COLO829 (cell line): ENCODE data around the gene ZNF117.
A peak's percentile ranks its signal among the peaks of the same experiment; 100 is the strongest.
"Not testable (repeated sequence)": the region's sequence is repeated elsewhere in the genome, so short reads cannot be mapped to it uniquely, and the experiment has no call there.

ENCODE experiments used
- DNase-seq: peaks from one replicate; pipeline ENCODE4 v3.0.0; 2012; ENCODE audit warnings: low spot score

ZNF117 gene

DNA sequence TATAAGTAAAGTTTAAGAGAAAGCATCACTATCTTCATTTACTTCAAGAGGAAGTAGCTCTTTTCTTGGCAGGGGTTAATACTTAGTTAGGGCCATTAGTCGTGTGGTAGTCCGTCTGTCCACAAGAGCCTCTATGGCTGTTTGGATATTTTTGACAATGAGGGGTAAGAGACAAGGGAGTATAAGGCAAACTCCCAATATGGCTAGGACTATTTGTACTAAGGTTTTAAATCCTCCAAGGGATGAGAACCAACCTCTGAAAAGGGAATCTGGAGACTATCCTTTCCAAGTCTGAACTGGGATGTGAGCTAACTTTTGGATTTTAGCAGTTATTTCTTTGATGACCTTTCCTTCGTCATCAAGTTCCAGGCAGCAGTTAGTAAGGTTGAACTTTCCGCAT is at the start of gene ZNF117:
Gene ZNF117 (minus strand): TSS at position 101 of the 400 bp plus-strand sequence.
- no peak for DNase-seq

GRCh38 chr7:65038767-65039166 is 47.9 kb upstream of the ZNF117 start:
- DNase-seq = not testable (repeated sequence)

DNA sequence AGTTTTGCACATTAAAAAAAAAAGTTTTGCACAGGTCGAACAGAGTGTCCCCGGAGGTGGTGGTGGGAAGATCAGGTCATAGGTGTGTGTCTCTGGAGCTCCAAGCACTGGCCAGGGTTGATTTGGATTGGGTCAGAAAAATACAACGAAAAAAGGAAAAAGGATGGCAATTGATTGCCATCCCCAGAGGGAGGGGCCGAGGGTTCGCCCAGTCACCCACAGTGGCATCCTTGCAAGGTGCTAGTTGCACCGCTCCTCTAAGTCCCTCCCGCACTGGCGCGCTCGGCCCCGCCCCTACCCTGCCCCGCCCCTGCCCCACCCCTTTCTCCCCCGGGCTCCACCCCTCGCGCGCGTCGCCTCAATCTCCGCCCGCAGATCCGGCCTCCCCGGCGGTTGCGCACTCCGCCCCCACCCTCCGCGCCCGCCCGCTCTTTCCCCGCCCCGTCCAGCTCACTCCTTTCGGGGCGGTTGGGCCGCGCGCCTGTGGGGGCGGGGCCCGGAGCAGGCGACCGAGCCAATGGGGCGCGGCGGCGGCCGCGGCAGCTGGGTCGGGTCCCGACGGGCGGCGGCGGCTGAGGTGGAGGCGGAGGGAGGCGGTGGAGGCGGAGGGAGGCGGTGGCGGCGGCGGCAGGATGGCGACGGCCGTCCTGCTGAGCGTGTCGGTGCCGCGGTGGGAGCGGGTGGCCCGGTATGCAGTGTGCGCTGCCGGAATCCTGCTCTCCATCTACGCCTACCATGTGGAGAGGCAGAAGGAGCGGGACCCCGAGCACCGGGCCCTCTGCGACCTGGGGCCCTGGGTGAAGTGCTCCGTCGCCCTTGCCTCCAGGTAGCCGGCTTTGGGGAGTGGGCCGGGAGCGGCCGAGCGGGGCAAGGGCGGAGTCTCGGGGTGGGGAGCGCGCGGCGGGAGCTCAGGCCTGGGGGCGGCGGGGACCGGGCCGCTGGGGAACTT is 47.2 kb upstream of the ZNF117 start:
- DNase-seq = peak; percentile 83

DNA sequence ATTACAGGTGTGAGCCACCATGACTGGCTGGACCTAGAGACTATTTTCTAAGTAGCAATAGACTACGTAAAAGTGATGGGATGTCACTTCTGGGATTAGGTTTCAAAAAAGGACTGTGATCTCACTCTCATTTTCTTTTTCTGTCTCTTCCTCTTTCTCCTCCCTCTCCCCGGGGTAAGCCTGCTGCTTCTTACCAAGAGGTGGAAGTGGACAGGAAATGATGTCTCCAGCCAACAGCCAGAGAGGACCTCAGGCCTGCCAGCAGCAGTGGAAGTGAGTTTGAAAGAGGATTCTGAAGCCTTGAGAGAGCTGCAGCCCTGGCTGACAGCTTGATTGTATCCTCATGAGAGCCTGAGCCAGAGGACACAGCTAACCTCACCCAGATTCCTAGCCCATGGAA is 45.7 kb upstream of the ZNF117 start:
- not testable (repeated sequence) for DNase-seq

DNA sequence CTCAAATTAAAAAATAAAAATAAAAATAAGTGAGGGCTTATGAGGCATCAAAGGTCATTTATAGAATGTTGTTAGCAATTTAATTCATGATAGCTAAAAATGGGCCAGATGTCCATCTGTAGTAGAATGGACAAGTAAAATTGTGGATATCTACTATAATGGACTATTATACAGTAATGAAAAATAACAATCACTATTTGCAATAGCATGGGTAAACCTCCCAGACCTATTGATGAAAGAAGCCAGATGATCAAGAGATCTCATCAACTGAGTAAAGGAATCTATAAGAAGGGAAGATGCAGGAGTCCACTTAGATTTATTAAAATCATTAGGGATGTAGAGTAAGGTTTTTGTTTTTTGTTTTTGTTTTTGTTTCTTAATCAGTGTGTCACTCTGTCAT is 44.6 kb upstream of the ZNF117 start:
- DNase-seq = not testable (repeated sequence)

DNA sequence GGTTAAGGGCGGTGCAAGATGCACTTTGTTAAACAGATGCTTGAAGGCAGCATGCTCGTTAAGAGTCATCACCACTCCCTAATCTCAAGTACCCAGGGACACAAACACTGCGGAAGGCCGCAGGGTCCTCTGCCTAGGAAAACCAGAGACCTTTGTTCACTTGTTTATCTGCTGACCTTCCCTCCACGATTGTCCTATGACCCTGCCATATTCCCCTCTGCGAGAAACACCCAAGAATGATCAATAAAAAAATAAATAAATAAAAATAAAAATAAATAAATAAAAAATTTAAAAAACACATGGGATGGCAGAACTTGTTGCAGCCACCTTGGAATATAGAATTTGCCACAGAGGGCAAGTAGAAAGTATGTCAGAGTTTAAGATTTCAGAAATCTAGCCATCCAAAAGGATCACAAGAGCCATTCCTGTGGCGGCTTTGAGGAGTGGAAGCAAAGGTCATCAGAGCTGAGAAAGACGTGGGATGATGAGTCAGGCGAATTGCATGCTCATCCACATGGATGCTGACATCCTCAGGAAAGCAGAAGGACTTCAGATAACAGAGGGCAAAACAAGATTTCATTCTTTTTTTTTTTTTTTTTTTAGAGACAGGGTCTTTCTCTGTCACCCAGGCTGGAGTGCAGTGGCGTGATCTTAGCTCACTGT is 43.4 kb upstream of the ZNF117 start:
- DNase-seq = peak; percentile 13

GRCh38 chr7:65033391-65033790 is 42.6 kb upstream of the ZNF117 start:
- DNase-seq = not testable (repeated sequence)

GRCh38 chr7:65025023-65025422 is 34.2 kb upstream of the ZNF117 start:
- not testable (repeated sequence) for DNase-seq

- DNase-seq = not testable (repeated sequence)
Measured at GRCh38 chr7:65020978-65021377, 30.1 kb upstream of the ZNF117 start.

DNA sequence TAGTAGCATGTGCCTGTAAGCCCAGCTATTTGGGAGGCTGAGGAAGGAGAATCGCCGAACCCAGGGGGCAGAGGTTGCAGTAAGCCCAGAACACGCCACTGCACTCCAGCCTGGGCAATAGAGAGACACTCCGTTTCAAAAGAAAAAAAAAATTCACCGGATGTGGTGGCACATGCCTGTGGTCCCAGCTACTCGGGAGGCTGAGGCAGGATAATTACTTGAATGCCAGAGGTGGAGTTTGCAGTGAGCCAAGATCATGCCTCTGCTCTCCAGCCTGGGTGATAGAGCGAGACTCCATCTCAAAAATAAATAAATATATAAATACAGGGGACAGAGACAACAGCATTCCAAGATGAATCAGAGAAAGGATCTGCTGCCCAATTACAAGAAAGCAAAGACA is 19.0 kb upstream of the ZNF117 start:
- not testable (repeated sequence) for DNase-seq

DNA sequence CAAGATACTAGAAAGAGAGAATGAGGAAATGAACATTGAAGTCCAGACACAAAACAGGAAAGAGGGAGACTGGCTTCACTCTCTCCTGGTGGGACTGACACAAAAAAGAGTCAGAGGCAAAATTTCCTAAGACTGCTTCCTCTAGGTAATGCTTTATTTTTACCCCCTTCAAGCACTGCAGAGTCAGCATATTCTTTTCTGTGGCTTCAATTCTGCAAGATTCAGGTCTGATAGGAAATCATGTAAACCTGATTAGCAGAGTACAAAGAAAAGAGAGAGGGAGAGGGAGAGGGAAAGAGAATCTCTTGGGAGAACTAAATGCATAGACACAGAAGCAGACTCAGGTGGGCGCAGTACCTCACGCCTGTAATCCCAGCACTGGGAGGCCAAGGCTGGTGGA is 18.6 kb upstream of the ZNF117 start:
- not testable (repeated sequence) for DNase-seq

DNA sequence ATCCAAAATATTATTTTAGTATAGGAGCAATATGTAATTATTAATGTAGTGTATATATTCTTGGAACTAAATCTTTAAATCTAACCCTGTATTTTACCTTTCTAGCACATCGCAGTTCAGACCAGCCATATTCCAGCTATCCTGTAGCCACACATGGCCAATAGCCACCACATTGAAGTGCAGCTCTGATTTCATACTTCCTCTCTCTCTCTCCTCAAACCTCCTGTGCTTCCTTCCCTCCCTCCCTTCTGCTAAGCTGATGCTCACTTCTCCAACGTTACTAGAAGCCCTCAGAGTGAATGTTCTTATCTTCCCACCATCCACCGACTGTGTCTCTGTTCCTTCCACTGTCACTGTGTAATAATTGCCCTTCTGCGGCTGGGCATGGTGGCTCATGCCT is 16.2 kb upstream of the ZNF117 start:
- DNase-seq = not testable (repeated sequence)

- peak; percentile 89 for DNase-seq
Measured at GRCh38 chr7:65006094-65006992, 15.5 kb upstream of the ZNF117 start, which contains the start of gene ERV3-1. Gene ERV3-1 (minus strand): TSS chr7:65006687. CDS start chr7:64993026, 13,661 bp downstream.

DNA sequence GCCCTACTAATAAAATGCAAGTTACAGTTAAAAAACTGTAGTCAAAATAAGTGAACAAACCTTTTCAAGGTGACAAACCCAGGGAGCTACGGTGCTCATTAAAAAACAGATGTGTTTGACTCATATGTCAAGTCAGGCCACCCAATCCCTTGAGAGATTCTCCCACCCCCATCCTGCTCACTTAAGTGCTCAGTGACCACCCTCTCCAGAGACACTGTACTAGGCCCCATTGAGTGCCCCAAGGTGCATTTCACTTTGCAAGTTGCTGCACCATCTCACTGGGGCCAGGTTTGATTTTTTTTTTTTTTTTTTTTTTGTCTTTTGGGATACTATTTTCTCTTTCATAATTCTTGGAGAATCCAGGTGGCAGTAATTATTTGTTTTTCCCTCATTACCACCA is 13.7 kb upstream of the ZNF117 start:
- no peak for DNase-seq

DNA sequence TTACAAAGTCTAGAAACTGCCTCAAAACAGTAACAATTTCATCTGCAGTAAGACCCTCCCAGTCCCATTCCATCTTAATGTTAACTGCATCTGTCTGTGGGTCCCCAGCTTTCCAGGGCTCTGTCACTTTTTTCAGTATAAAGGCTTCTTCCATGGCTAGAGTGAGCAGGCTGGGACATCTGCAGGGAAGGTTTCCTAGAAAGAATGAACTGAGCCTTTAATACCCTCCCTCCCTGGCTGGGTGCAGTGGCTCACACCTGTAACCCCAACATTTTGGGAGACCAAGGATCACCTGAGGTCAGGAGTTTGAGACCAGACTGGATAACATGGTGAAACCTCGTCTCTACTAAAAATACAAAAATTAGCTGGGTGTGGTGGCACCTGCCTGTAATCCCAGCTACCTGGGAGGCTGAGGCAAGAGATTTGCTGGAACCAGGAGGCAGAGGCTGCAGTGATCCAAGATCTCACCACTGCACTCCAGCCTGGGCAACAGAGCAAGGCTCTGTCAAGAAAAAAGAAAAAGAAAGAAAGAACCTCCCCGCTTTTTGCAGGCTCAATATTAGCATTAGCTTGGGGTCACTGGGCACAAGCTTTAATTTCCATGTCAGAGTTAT is 12.2 kb upstream of the ZNF117 start:
- no peak for DNase-seq

DNA sequence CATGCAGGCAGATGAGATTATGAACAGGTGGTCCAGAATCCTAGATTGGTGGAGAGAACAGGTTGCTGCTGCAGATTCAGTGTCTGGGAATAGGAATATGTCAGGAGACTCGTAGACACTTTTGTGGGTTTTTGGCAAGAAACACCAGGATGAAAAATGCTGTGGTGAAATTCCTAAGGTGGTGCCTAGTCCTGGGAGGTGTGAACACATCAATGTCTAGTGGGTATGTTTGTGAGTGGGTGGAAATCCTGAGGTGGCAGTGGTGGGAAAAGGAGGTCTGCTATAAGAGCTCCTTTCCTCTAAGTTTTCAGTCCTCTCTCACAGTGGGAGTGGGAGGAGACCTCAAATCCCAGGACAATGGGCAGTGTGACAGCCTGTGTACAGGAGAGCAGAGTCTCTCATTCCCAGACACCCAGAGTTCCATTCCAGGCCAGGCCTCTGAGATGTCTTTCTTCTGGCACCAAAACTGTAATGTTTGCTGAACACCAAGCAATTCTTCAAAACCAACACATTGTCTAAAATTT is 10.5 kb upstream of the ZNF117 start:
- no peak for DNase-seq

GRCh38 chr7:64999165-65000004 is 8.5 kb upstream of the ZNF117 start:
- no peak for DNase-seq

- DNase-seq = no peak
Measured at GRCh38 chr7:64998865-64999164, 8.0 kb upstream of the ZNF117 start.

- DNase-seq = no peak
Measured at GRCh38 chr7:64997927-64998391, 7.1 kb upstream of the ZNF117 start.

DNA sequence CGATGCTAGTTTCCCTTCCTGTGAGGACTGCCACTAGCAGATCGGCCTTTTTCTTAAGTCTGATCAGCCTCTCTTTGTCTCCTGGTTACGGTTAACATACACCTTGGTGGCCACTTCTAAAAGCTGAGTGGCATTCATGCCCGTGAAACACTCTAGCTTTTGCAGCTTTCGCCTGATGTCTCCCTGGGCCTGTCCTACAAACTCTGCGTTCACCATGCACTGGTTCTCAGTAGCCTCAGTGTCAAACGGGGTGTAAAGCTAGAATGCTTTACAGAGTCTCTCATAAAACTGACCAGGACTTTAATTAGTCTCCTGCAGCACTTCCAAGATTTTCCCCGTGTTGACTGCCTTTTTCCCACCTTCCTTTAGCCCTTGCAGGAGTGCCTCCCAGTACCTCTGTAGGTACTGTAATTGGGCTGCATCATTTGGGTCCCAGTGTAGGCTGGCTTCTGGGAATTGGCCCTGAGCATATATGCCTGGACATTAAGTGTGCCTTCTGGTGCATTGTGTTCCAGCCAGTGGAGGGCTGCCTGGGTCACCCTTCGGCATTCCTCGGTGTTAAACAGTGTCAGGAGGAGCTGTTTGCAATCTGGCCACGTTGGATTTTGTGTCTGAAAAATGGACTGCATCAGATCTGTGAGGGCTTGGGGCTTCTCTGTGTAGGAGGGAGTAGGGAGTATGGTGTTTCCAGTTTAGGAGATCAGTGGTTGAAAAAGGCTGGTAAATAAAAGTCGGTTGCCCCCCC is 6.5 kb upstream of the ZNF117 start:
- DNase-seq = no peak
